SHP77 (cell line): ENCODE measurements around the gene DEPDC1.
A peak's percentile ranks its signal among the peaks of the same experiment; 100 is the strongest.

Experiments
- DNase-seq, 2 experiments: peaks; one replicate each; lab custom pipeline; 2025; lab: John Stamatoyannopoulos, UW

Gene DEPDC1

DNA sequence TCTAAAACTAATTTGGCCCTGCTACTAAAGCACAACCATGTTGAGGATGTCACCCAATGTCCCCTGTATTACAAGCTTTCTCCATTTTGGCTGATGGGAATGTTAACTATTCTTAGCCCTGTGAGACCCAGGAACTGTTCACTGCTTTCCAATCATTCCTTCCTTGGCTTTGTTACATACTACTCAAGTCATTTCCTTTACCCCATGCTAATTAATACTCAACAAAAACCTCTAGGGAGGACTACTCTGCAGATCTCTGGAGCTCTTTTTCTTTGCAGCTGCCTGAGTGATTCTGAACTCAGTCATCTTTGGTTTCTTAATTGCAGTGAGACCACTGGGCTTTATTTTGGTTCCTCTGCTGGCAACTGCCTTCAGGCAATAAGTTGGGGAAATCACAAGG lies 23.8 kb downstream of the DEPDC1 start:
- DNase-seq, result no peak

- peak in 1 of 2 experiments; percentile 1 for DNase-seq
These were observed 26.4 kb downstream of the DEPDC1 start for GRCh38 chr1:68470388-68470970.

- no peak for DNase-seq
These were observed 32.0 kb downstream of the DEPDC1 start for GRCh38 chr1:68464891-68465290.

GRCh38 chr1:68460935-68461334 lies 35.9 kb downstream of the DEPDC1 start:
- DNase-seq, result no peak

GRCh38 chr1:68459796-68460195 lies 37.1 kb downstream of the DEPDC1 start:
- no peak for DNase-seq

DNA sequence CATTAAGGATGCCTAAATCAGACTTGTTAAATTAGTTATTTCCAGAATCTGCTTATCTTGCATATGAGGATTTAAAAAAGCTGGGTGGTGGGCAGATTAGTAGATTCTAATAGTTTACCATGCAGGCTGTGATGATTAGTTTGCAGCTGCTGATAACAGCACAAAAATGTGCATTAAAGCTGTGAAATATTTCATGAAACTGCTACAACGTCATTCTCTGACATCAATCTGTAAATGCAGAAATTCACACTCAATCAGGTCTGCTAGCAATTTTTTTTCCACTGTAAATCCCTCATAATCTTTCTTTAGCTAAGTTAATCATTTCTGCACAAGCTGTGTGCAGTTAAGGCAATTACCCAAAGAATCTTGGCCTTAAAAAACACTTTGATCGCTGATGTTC lies 37.8 kb downstream of the DEPDC1 start:
- no peak for DNase-seq

GRCh38 chr1:68456202-68456601 lies 40.7 kb downstream of the DEPDC1 start:
- no peak for DNase-seq

GRCh38 chr1:68454534-68454933 lies 42.3 kb downstream of the DEPDC1 start:
- DNase-seq, result no peak

GRCh38 chr1:68453060-68453670 lies 43.7 kb downstream of the DEPDC1 start:
- DNase-seq, result no peak

DNA sequence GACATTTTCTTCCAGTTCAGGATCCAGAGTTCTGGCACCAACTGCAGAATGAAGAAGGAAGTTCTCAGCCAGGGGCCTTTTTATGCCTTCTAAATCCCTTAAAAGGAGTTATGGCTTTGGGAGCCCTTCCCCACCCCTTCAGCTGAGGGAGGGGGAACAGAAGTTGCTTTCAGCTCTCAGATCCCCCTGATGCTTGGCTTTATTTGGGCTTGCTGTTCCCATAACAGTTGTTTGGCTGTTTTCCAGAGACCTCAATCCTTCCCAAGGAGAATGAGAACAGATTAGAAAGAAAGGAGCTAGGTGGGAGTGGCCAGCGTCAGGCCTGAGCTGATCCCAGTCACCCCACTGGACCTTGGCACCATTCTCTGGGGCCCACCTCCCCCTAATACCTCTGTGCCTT lies 47.0 kb downstream of the DEPDC1 start, which contains the start of gene RPE65:
RPE65 (minus strand) TSS at position 54 of the 400 bp plus-strand sequence; CDS start at position 5, 49 bp downstream.
- no peak for DNase-seq

GRCh38 chr1:68448365-68448764 lies 48.5 kb downstream of the DEPDC1 start:
- DNase-seq, result no peak

DNA sequence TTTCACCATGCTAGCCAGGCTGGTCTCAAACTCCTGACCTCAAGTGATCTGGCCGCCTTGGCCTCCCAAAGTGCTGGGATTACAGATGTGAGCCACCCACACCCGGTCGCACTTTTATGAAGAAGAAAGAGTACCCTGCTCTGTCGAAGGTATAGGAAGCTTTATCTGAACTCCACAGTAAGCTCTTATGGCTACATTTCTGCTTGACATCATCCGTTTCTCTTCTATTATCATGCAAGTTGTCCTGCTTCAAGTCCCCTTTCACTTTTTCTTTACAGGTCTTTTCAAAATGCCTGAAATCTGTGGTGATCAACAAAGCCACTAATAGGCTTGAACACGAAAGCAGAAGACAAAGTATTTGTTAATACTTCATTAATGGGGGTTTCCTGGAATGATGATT lies 51.2 kb downstream of the DEPDC1 start:
- no peak for DNase-seq

- DNase-seq, result peak; percentile 2 to 3
These were observed 53.9 kb downstream of the DEPDC1 start for GRCh38 chr1:68442822-68443556.

- no peak for DNase-seq
These were observed 54.9 kb downstream of the DEPDC1 start for GRCh38 chr1:68442006-68442405.

DNA sequence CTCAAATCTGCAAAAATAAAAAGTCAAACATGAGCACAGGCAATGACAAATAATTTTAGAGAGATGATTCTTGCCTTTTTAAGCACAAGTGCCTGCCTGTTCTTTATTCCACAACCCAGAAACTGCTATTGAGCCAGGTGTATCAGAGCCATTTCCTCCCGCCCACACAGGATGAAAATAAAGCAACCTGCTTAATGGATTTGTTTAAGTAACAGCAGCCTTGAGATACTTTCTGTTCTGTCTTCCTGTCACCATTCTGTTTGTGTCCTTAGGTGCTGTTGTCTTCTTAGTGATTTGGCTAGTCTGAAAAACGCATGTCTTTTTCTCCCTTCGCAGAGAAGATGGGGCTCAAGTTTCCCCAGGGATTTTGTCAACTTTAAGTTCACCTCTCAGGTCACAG lies 58.6 kb downstream of the DEPDC1 start:
- DNase-seq, result no peak

GRCh38 chr1:68433395-68433794 lies 63.5 kb downstream of the DEPDC1 start:
- no peak for DNase-seq

DNA sequence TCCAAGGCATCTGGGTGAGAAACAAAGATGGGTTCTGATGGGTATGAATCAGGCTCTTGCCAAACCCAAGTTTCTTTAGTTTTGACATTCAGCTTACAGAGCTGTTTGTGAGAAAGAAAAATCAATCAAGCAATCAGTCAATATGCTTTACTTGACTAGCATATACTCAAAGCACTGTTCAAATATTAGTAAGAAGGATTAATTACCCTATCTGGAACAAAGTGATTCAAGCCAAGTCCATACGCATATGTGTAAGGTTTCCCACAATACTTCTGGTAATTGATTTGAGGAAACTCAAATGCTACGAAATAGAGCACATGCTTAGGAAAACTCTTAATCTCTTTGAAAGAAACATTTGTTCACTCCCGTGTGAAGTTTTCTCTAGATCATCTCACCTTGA lies 65.8 kb downstream of the DEPDC1 start:
- no peak for DNase-seq

- no peak for DNase-seq
These were observed 67.6 kb downstream of the DEPDC1 start for GRCh38 chr1:68429233-68429808.

DNA sequence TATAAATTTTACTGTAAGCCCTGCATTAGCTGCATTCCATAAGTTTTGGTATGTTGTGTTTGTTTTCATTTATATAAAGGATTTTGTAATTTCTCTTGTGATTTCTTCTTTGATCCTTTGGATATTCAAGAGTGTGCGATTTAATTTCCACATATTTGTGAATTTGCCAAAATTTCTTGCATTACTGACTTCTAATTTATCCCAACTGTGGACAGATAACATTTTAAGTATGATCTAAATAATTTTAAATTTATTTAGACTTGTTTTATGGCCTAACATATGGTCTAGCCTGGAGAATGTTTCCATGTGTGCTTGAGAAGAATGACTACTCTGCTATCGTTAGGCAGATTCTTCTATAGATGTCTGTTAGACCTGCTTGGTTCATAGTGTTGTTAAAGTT lies 70.3 kb downstream of the DEPDC1 start:
- no peak for DNase-seq
